Body of pancreas (tissue), 4 donors: Measurements from ENCODE around the gene TMOD1. TPM values are rescaled to one million over a fixed set of nuclear protein-coding genes. Genes with fewer than 3 reads are reported as not detected.

Experiments
- ATAC-seq: fragments of 150-250 bp; one replicate; pipeline ENCODE4 v1.9.1; 2016
- DNase-seq, 4 donors: peaks; one replicate each; pipeline ENCODE4 v3.0.0-alpha.2; 2019
- H3K27ac ChIP-seq, 4 donors: fragments of 200-600 bp; sonication (generic); 1 replicate in 3 of 4; 2 replicates in 1 of 4; pipeline versions ENCODE4 v1.5.1 to v1.6.1; 2016 to 2019; ENCODE audit warnings: mild to moderate bottlenecking in 1 of 4, mixed read lengths in 1 of 4, moderate library complexity in 1 of 4
- H3K27me3 ChIP-seq, 2 donors: fragments of 200-600 bp; sonication (generic); one replicate each; pipeline ENCODE4 v1.6.0; 2016; ENCODE audit warnings: mild to moderate bottlenecking in 1 of 2
- H3K36me3 ChIP-seq, 2 donors: fragments of 200-600 bp; sonication (generic); replicated peaks in 1 of 2; 2 replicates each; pipeline ENCODE4 v1.5.1; 2016; ENCODE audit warnings: low read depth in 2 of 2; ENCODE audit not compliant: insufficient read depth in 1 of 2
- H3K4me1 ChIP-seq: fragments of 200-600 bp; sonication (generic); one replicate; pipeline ENCODE4 v1.6.0; 2016
- H3K4me3 ChIP-seq, 2 donors: fragments of 200-600 bp; sonication (generic); 1 replicate in 1 of 2; 2 replicates in 1 of 2; pipeline ENCODE4 v1.5.1; 2016 to 2019
- H3K9me3 ChIP-seq, 3 donors: fragments of 200-600 bp; sonication (generic); 1 replicate in 2 of 3; 2 replicates in 1 of 3; pipeline ENCODE4 v1.5.1; 2016
- POLR2A ChIP-seq, 3 donors: fragments of 450-650 bp; IDR thresholded peaks; one replicate each; pipeline ENCODE4 v1.6.1; 2016; ENCODE audit warnings: antibody characterized with exemption in 3 of 3, mild to moderate bottlenecking in 2 of 3
- WGBS, 2 donors: methylation state at CpG; one replicate each; pipeline ENCODE4 v1.1.5; 2017; 5-methylcytosine and 5-hydroxymethylcytosine counted together
- intact Hi-C: fragments of 100-400 bp; cut with DNase I; formaldehyde crosslinking; loops from one replicate; pipeline ENCODE4 v1.15.1; 2023
- total RNA-seq, 2 donors: library from RNA; depleted of rRNA; stranded (reverse); fragments of >200 nt; gene quantifications; one replicate each; pipeline ENCODE4 v1.1.0, GENCODE V29; 2016
- TF ChIP-seq, protein P1 (sequence below), 7 experiments: fragments of 450-650 bp in 4 of 7; fragments of 200-600 bp in 3 of 7; sonication (generic) in 3 of 7; IDR thresholded peaks; one replicate each; pipeline ENCODE4 v1.5.1; 2016 to 2019; ENCODE audit warnings: antibody characterized with exemption in 7 of 7

Gene TMOD1
- total RNA-seq, 2 donors from 2014 or later = 9.2 to 16.1 TPM

DNA sequence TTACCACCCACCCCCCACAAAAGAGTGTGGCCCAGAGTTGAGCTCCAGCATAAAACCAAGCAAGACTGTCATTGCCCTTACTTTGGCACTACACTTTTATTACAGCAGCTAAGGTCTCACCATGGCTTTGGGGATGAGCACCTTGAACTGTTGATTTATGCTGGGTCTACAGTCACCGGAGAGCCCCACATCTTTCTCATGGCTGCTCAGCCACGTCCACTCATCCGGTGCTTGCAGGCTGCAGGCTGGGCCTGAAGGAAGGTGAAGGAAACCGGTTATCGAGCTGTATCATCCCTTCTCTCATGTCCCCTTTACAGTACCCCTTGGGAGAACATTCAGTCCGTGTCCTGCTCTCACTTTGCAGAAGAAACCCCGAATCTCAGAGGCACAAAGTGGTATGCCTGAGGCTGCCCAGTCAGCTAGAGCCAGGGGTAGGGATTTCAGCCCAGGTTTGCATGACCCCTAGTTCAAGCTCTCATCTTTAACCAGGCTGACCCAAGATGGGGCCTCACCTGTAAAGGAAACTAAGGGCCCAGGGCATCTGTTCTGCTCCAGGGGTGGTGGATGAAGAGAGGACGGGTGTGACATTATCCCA is 11.6 kb downstream of the TMOD1 start:
- WGBS, 2 donors = 84 to 87% methylated on average over 8 of the region's 8 CpGs
- DNase-seq (no peak), ATAC-seq (no peak)
- no peaks in the 10 kb centered on the region for H3K9me3 ChIP-seq
- TF ChIP-seq POLR2A (IDR thresholded peaks at IDR 0.05) = no peak
- H3K36me3 ChIP-seq = no peaks in the 10 kb centered on the region
- H3K27ac ChIP-seq = no peak overlapping the region
- intact Hi-C loops = no loop called here
- no peaks in the 10 kb centered on the region for H3K27me3 ChIP-seq
- peaks cover 8% of the 10 kb centered on the region for H3K4me1 ChIP-seq
- H3K4me3 ChIP-seq = no peak overlapping the region

- peaks cover 19% of the 10 kb centered on the region for H3K4me1 ChIP-seq
- no peaks in the 10 kb centered on the region for H3K27me3 ChIP-seq
- ATAC-seq = no peak
- H3K27ac ChIP-seq = no peak overlapping the region
- intact Hi-C loops = no loop called here
- no peak overlapping the region for H3K4me3 ChIP-seq
- no peaks in the 10 kb centered on the region for H3K36me3 ChIP-seq
- peak in 2 of 4 donors; percentile 10 to 31 for DNase-seq
- no peaks in the 10 kb centered on the region for H3K9me3 ChIP-seq
- WGBS, 2 donors = 93% methylated on average over 9 of the region's 9 CpGs
- no peak for TF ChIP-seq POLR2A (IDR thresholded peaks at IDR 0.05)
- TF ChIP-seq, protein P1, sequence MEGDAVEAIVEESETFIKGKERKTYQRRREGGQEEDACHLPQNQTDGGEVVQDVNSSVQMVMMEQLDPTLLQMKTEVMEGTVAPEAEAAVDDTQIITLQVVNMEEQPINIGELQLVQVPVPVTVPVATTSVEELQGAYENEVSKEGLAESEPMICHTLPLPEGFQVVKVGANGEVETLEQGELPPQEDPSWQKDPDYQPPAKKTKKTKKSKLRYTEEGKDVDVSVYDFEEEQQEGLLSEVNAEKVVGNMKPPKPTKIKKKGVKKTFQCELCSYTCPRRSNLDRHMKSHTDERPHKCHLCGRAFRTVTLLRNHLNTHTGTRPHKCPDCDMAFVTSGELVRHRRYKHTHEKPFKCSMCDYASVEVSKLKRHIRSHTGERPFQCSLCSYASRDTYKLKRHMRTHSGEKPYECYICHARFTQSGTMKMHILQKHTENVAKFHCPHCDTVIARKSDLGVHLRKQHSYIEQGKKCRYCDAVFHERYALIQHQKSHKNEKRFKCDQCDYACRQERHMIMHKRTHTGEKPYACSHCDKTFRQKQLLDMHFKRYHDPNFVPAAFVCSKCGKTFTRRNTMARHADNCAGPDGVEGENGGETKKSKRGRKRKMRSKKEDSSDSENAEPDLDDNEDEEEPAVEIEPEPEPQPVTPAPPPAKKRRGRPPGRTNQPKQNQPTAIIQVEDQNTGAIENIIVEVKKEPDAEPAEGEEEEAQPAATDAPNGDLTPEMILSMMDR (IDR thresholded peaks at IDR 0.05) = no peak
Measured at GRCh38 chr9:97514531-97514930, 13.1 kb downstream of the TMOD1 start.

GRCh38 chr9:97515662-97516061 is 14.2 kb downstream of the TMOD1 start:
- no peak for ATAC-seq
- Histone ChIP-seq H3K4me3 (no peak overlapping the region), H3K27me3 (no peaks in the 10 kb centered on the region), H3K36me3 (no peaks in the 10 kb centered on the region), H3K27ac (no peak overlapping the region), H3K9me3 (no peaks in the 10 kb centered on the region), H3K4me1 (peaks cover 19% of the 10 kb centered on the region)
- DNase-seq = no peak
- intact Hi-C loops = no loop called here
- TF ChIP-seq POLR2A (IDR thresholded peaks at IDR 0.05) = no peak
- 88 to 91% methylated on average over 6 of the region's 6 CpGs for WGBS, 2 donors

- H3K4me3 ChIP-seq = no peak overlapping the region
- TF ChIP-seq, protein P1 (IDR thresholded peaks at IDR 0.05) = no peak
- no peak for TF ChIP-seq POLR2A (IDR thresholded peaks at IDR 0.05)
- WGBS, 2 donors = 88 to 91% methylated on average over 8 of the region's 8 CpGs
- ATAC-seq (no peak), DNase-seq (no peak)
- intact Hi-C loops = no loop called here
- H3K27ac ChIP-seq = no peak overlapping the region
- no peaks in the 10 kb centered on the region for H3K27me3 ChIP-seq
- H3K4me1 ChIP-seq = peaks cover 17% of the 10 kb centered on the region
- no peaks in the 10 kb centered on the region for H3K9me3 ChIP-seq
- no peaks in the 10 kb centered on the region for H3K36me3 ChIP-seq
Measured at GRCh38 chr9:97516111-97516510, 14.6 kb downstream of the TMOD1 start.

DNA sequence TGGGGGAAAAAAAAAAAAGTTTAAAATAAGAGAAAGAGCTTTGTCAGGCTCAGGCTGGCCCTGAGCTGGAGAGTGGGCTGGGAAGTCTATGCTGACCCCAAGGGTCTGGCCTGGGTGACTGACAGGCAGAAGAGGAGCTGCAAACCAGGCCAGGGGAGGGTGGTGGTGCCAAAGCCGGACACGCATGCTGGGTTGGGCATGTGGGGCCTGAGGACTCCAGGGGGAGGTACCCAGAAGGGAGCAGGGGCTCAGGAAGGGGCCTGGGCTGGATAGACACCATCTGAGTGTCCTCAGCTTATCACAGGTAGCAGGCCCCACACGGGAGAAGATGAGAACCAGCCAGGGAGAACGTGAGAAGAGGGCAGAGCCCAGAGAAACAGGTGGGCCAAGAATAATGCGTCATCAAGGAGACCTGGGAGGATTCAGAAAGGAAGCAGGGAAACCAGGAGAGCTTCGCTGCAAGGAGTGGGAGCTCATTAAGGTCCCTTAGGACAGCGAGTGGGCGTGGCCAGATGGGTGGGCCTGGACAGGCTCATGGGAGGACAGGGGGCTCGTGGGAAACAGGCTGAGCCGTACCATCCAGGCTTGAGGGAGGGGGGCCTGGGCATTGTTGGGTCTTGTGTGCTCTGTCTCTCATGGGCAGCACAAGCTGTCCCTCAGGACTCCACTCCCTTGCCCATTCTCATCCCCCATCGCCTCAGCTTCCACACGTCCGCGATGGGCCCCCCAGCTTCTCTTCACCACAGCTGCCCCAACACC is 16.0 kb downstream of the TMOD1 start:
- Histone ChIP-seq H3K27ac (no peak overlapping the region), H3K4me3 (no peak overlapping the region), H3K27me3 (no peaks in the 10 kb centered on the region), H3K4me1 (peaks cover 15% of the 10 kb centered on the region), H3K9me3 (no peaks in the 10 kb centered on the region), H3K36me3 (no peaks in the 10 kb centered on the region)
- ATAC-seq (no peak), DNase-seq (no peak)
- WGBS, 2 donors = 84 to 87% methylated on average over 12 to 14 of the region's 14 CpGs
- no peak for TF ChIP-seq POLR2A (IDR thresholded peaks at IDR 0.05)
- TF ChIP-seq, protein P1 (IDR thresholded peaks at IDR 0.05) = no peak
- intact Hi-C loops = no loop called here
